ENCODE results near the gene ST3GAL2.

The ST3GAL2 gene

GRCh38 chr16:70448075-70448474 lies 9.2 kb upstream of the ST3GAL2 start:
- DNase-seq (ENCODE audit: insufficient read length) (no peak), FAIRE-seq (no peak)
- no peak for TF ChIP-seq TAF1 (IDR thresholded peaks at IDR 0.05; ENCODE audit: borderline replicate concordance, low read depth, low read length)
- TF ChIP-seq POLR2AphosphoS5 (IDR thresholded peaks at IDR 0.05; ENCODE audit: low read depth, low read length) = no peak
- TF ChIP-seq POLR2A (IDR thresholded peaks at IDR 0.05; ENCODE audit: low read depth, low read length) = no peak

- FAIRE-seq (no peak), DNase-seq (ENCODE audit: insufficient read length) (no peak)
- TF ChIP-seq POLR2AphosphoS5 (IDR thresholded peaks at IDR 0.05; ENCODE audit: low read depth, low read length) = no peak
- TF ChIP-seq POLR2A (IDR thresholded peaks at IDR 0.05; ENCODE audit: low read depth, low read length) = no peak
- TF ChIP-seq TAF1 (IDR thresholded peaks at IDR 0.05; ENCODE audit: borderline replicate concordance, low read depth, low read length) = no peak
These were observed 5.6 kb upstream of the ST3GAL2 start for GRCh38 chr16:70444249-70445063.

- FAIRE-seq (no peak), DNase-seq (ENCODE audit: insufficient read length) (no peak)
- TF ChIP-seq POLR2A (IDR thresholded peaks at IDR 0.05; ENCODE audit: low read depth, low read length) (no peak), POLR2AphosphoS5 (IDR thresholded peaks at IDR 0.05; ENCODE audit: low read depth, low read length) (no peak), TAF1 (IDR thresholded peaks at IDR 0.05; ENCODE audit: borderline replicate concordance, low read depth, low read length) (no peak)
These were observed 3.4 kb upstream of the ST3GAL2 start for GRCh38 chr16:70442344-70442743.

- DNase-seq (ENCODE audit: insufficient read length) (no peak), FAIRE-seq (no peak)
- TF ChIP-seq TAF1 (IDR thresholded peaks at IDR 0.05; ENCODE audit: borderline replicate concordance, low read depth, low read length) (no peak), POLR2A (IDR thresholded peaks at IDR 0.05; ENCODE audit: low read depth, low read length) (no peak), POLR2AphosphoS5 (IDR thresholded peaks at IDR 0.05; ENCODE audit: low read depth, low read length) (no peak)
These were observed 2.6 kb upstream of the ST3GAL2 start for GRCh38 chr16:70441406-70441990.

DNA sequence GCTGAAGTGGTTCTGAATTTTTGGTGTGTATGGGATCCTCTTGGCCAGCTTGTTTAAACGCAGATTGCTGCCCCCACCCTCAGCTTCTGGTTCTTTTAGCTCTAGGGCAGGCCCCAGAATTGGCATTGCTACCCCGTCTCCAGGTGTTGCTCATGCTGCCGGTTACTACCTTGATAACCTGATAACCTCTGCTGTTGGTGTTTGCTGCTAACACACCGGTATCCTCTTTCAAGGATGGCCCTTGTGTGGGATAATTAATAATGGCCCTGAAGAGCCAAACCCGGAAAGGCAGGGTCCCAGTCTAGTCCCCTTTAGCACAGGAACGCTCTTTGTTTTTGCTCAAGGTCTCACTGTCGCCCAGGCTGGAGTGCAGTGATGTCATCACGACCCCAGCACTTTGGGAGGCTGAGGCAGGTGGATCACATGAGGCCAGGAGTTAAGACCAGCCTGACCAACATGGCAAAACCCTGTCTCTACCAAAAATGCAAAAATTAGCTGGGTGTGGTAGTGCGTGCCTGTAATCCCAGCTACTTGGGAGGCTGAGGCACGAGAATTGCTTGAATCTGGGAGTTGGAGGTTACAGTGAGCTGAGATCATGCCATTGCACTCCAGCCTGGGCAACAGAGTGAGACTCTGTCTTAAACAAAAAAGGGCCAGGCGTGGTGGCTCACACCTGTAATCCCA lies 1.3 kb upstream of the ST3GAL2 start:
- no peak for FAIRE-seq
- TF ChIP-seq TAF1 (IDR thresholded peaks at IDR 0.05; ENCODE audit: borderline replicate concordance, low read depth, low read length) (no peak), POLR2AphosphoS5 (IDR thresholded peaks at IDR 0.05; ENCODE audit: low read depth, low read length) (no peak), POLR2A (IDR thresholded peaks at IDR 0.05; ENCODE audit: low read depth, low read length) (no peak)
- DNase-seq (ENCODE audit: insufficient read length) = no peak

DNA sequence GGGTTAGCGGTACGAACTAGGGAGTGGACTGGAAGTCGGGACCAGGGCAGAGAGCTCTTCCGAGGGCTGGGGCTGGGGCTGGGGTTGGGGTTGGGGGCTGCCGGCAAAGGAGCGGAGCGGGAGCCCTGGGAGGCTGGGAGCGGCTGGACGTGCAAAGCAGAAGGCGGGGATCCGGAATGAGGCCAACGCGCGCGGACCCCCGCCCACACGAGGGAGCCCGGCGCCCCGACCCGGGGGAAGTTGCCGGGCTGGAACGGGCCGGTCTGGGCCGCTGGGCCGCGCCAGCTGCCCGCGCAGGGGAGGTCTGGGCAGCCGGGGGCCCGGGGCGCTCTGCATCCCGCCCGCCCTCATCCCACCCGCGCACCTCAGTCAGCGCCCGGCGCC lies 323 bp downstream of the ST3GAL2 start:
- DNase-seq (ENCODE audit: insufficient read length) (no peak), FAIRE-seq (no peak)
- no peak for TF ChIP-seq POLR2AphosphoS5 (IDR thresholded peaks at IDR 0.05; ENCODE audit: low read depth, low read length)
- no peak for TF ChIP-seq POLR2A (IDR thresholded peaks at IDR 0.05; ENCODE audit: low read depth, low read length)
- TF ChIP-seq TAF1 (IDR thresholded peaks at IDR 0.05; ENCODE audit: borderline replicate concordance, low read depth, low read length) = no peak

DNA sequence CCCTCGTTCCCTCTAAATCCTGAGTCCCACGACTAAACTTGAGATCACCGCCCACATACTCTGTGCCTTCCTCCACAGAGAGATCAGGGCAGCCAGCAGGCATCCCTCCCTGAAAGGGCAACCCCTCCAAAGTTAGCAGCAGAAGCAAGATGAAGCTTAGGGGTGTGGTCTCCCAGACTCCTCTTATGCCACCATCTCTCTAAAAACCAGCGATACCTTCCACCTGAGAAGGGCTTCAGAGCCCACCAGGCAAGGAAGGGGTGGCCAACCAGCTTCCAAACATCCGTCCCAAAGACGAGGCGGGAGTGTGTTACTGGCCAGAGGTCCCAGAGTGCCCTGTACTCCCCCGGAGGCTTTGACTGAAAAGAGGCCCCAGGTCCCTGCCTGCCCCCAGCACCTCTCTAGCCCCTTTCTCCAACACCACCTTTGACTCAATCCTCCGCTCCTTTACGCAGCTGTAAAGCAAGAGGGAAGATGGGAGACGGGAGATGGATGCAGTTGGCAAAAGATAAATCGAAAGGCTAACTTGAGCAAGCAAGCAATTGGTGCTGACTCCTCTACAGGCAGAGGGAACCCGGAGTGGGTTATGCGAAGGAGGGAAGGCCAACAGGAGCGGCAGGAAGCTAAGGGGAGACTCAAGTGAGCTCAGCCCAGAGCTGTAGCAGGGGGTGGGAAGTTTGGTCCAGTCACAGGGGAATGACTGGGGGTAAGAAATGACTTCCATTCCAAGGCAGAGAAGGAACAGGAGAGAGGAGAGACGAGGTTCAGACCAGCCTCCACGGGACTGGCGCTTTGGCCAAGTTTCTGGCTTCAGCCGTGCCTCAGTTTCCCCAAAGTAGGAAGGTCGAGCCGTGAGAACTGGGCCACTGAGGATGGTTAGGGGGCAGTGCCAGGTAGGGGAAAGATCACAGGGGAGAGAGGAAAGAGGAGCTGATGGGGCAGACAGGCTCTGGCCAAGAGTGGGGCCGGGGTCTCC lies 1.0 kb downstream of the ST3GAL2 start:
- TF ChIP-seq POLR2A (IDR thresholded peaks at IDR 0.05; ENCODE audit: low read depth, low read length) = peak; percentile 43; the same call in 1 of the 2 replicates
- TF ChIP-seq TAF1 (IDR thresholded peaks at IDR 0.05; ENCODE audit: borderline replicate concordance, low read depth, low read length) = no peak
- DNase-seq (ENCODE audit: insufficient read length) (no peak), FAIRE-seq (peak; percentile 57)

DNA sequence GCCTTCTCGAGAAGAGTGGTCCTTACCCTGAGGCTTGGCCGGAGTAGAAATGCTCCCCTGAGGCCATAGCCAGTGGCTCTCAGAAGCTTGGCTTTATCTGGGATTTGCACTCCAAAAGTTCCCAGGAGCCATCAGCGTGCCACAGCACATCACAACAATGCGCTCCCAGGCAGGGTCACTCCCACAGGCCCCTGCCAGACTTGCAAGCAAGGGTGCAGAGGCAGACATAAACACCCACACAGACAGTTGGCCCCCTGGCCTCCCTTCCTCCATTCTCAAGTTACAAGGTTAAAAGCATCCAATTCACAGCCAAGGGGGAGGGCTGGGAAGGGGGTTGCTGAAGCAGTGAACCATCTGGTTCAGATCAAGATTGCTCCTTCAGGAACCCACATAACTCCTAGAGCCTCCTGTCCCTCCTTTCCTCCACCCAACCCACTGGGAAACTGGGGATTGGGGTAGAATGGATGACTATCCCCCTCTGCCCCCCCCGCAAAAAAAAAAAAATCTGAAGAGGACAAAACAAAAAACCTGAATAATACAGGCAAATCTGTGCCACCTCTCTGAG lies 1.8 kb downstream of the ST3GAL2 start:
- TF ChIP-seq POLR2A (IDR thresholded peaks at IDR 0.05; ENCODE audit: low read depth, low read length) (no peak), TAF1 (IDR thresholded peaks at IDR 0.05; ENCODE audit: borderline replicate concordance, low read depth, low read length) (no peak), POLR2AphosphoS5 (IDR thresholded peaks at IDR 0.05; ENCODE audit: low read depth, low read length) (no peak)
- FAIRE-seq = no peak
- no peak for DNase-seq (ENCODE audit: insufficient read length)

DNA sequence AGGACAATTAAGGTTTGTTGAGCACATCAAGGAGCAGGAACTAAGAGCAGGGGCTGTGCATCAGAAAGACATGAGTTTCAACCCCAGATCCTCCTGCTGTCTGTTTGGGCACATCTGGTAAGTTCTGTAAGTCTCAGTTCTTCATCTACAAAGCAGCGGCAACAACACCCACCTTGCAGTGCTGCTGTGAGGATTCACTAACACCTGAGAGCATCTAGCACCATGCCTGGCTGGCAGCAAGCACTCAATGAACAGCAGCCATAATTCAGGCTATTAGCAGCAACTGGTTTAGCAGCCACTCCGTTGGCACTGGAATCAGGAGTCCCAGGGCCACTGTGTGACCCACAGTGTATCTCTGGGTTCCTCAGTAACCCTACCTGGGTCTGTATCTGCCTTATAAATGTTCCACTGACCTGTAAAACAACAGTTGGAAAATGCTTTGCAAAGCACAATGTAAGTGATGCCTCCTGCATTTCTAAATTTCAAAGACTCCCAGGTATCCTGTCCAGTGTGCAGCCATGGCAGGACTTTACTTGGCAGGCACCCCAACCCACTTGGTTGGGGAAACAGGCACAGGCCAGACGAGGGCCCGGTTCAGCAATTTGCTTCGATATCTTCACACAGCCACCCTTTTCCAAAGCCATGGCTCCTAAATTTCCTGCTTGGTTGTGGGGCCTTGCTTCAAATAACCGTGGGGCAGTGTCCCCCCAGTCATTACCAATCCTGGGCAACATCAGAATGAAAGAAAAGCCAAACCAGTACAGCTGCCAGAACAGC lies 4.2 kb downstream of the ST3GAL2 start:
- no peak for FAIRE-seq
- TF ChIP-seq TAF1 (IDR thresholded peaks at IDR 0.05; ENCODE audit: borderline replicate concordance, low read depth, low read length) (no peak), POLR2AphosphoS5 (IDR thresholded peaks at IDR 0.05; ENCODE audit: low read depth, low read length) (no peak), POLR2A (IDR thresholded peaks at IDR 0.05; ENCODE audit: low read depth, low read length) (no peak)
- no peak for DNase-seq (ENCODE audit: insufficient read length)
